Mesodermal cell (in vitro differentiated cells): ENCODE data around the gene CLCN3.
"Not testable (repeated sequence)": the region's sequence is repeated elsewhere in the genome, so short reads cannot be mapped to it uniquely, and the experiment has no call there.

Experiments
- H3K27ac ChIP-seq: 2 replicates; pipeline ENCODE4 v1.7.0; 2013; ENCODE audit warnings: mild to moderate bottlenecking, low read depth, low read length, moderate library complexity; ENCODE audit not compliant: severe bottlenecking
- H3K36me3 ChIP-seq: 2 replicates; pipeline ENCODE4 v1.7.1; 2013; ENCODE audit warnings: mild to moderate bottlenecking, low read length, moderate library complexity; ENCODE audit not compliant: control insufficient read depth, insufficient read depth
- H3K4me1 ChIP-seq: one replicate; pipeline ENCODE4 v1.7.1; 2013; ENCODE audit warnings: mild to moderate bottlenecking, low read length; ENCODE audit not compliant: insufficient read depth, control insufficient read depth, poor library complexity, severe bottlenecking
- H3K4me3 ChIP-seq: 2 replicates; pipeline ENCODE4 v1.7.0; 2013; ENCODE audit warnings: low read length, control low read depth, mild to moderate bottlenecking; ENCODE audit not compliant: insufficient read depth, poor library complexity, severe bottlenecking; ENCODE audit errors: extremely low read depth
- H3K9me3 ChIP-seq: 2 replicates; pipeline ENCODE4 v1.7.1; 2013; ENCODE audit warnings: mild to moderate bottlenecking, low read length, moderate library complexity; ENCODE audit not compliant: control insufficient read depth
- WGBS, 2 experiments: methylation state at CpG; one replicate each; pipeline ENCODE4 v1.1.5; 2013; ENCODE audit warnings: missing lambda C conversion rate in 2 of 2; ENCODE audit not compliant: insufficient coverage in 2 of 2; 5-methylcytosine and 5-hydroxymethylcytosine counted together

Gene CLCN3

GRCh38 chr4:169665046-169665737, 44.8 kb downstream of the CLCN3 start:
- Histone ChIP-seq H3K27ac (peak overlapping the region; percentile 25), H3K4me3 (no peak overlapping the region), H3K4me1 (no peaks in the 10 kb centered on the region), H3K36me3 (peaks cover 9% of the 10 kb centered on the region), H3K9me3 (peaks cover 6% of the 10 kb centered on the region)
- no CpG with 5 or more reads among the region's 2 CpGs for WGBS, 2 experiments

DNA sequence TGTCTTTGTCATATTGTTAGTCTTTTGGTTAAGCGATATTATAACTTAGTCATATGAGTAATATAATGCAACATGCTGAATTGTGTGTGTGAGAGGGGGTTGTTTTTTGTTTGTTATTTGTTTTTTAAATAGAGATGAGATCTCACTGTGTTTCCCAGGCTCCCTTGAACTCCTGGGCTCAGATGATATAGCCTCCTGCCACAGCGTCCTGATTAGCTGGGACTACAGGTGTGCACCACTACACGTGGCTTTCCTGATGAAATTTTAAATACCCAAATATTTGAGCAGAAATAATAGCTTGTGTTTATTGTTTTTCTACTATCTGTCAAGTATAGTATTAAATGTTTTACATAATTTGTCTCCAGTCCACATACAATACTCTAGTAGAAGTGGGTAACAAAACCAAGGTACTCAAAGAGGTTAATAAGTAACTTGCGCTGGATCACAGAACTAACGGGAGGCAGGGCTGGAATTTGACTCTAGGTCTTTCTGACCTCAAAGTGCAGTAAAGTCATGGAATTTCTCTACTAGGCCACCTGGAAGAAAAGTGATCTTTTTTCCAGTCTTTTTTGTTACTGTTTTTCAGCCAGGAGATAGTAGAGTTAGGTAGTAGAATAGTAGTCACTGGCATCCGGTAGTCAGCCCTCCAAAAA, 47.8 kb downstream of the CLCN3 start:
- Histone ChIP-seq H3K4me1 (no peaks in the 10 kb centered on the region), H3K9me3 (peaks cover 6% of the 10 kb centered on the region), H3K4me3 (no peak overlapping the region), H3K27ac (no peak overlapping the region), H3K36me3 (peaks cover 12% of the 10 kb centered on the region)
- WGBS, 2 experiments, result 92 to 100% methylated on average over 1 to 2 of the region's 6 CpGs

GRCh38 chr4:169675825-169676224, 55.4 kb downstream of the CLCN3 start:
- Histone ChIP-seq H3K9me3 (no peaks in the 10 kb centered on the region), H3K36me3 (peaks cover 16% of the 10 kb centered on the region), H3K27ac (no peak overlapping the region), H3K4me1 (no peaks in the 10 kb centered on the region), H3K4me3 (no peak overlapping the region)
- WGBS, 2 experiments, result no CpG with 5 or more reads among the region's 2 CpGs

DNA sequence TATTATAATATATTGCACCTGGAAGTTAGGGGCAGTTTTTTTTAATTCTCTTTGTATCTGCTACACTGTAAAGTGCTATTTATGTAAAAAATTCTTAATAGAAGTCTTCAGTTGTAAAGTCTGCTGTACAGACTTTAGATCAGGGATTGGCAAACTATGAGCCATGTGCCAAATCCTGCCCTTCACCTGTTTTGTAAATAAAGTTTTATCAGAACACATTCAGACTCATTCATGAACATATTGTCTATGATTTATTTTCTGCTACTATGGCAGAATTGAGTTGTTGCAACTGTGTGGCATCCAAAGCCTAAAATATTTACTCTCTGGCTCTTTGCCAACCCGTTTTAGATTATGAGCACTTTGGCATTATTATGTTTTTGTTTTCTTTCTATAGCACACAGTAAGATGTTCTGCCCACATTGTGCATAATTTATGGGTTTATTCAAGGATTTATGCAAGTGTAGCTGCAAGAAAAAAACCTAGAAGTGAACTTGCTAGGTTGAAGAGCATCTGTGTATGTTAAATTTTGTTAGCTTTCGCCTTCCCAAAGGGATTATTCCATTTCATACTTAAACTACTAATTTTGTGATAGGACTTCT, 56.9 kb downstream of the CLCN3 start:
- H3K36me3 ChIP-seq, result peaks cover 16% of the 10 kb centered on the region
- H3K4me1 ChIP-seq, result no peaks in the 10 kb centered on the region
- WGBS, 2 experiments, result no CpG with 5 or more reads among the region's 2 CpGs
- no peaks in the 10 kb centered on the region for H3K9me3 ChIP-seq
- H3K27ac ChIP-seq, result no peak overlapping the region
- H3K4me3 ChIP-seq, result no peak overlapping the region

GRCh38 chr4:169678486-169678885, 58.1 kb downstream of the CLCN3 start:
- not testable (repeated sequence) for H3K4me1 ChIP-seq, H3K27ac ChIP-seq, H3K9me3 ChIP-seq, H3K4me3 ChIP-seq
- no CpG with 5 or more reads among the region's 2 CpGs for WGBS, 2 experiments
- peaks cover 16% of the 10 kb centered on the region for H3K36me3 ChIP-seq

GRCh38 chr4:169678951-169679591, 58.7 kb downstream of the CLCN3 start:
- not testable (repeated sequence) for H3K9me3 ChIP-seq, H3K4me1 ChIP-seq, H3K4me3 ChIP-seq, H3K27ac ChIP-seq
- H3K36me3 ChIP-seq, result peaks cover 22% of the 10 kb centered on the region
- whole genome bisulfite sequencing, 2 experiments, result 97 to 98% methylated on average over 21 to 37 of the region's 47 CpGs

GRCh38 chr4:169682372-169683047, 62.1 kb downstream of the CLCN3 start:
- peaks cover 27% of the 10 kb centered on the region for H3K36me3 ChIP-seq
- WGBS, 2 experiments, result no CpG with 5 or more reads among the region's 4 CpGs

GRCh38 chr4:169689681-169690080, 69.3 kb downstream of the CLCN3 start:
- Histone ChIP-seq H3K27ac (no peak overlapping the region), H3K36me3 (peaks cover 26% of the 10 kb centered on the region), H3K9me3 (no peaks in the 10 kb centered on the region), H3K4me1 (no peaks in the 10 kb centered on the region), H3K4me3 (no peak overlapping the region)
- WGBS, 2 experiments, result 77 to 78% methylated on average over 1 of the region's 1 CpG

More at GRCh38 chr4:169682372-169683047, 62.1 kb downstream of the CLCN3 start:
- H3K4me1 ChIP-seq, result no peaks in the 10 kb centered on the region
- H3K9me3 ChIP-seq, result no peaks in the 10 kb centered on the region
- no peak overlapping the region for H3K4me3 ChIP-seq
- H3K27ac ChIP-seq, result no peak overlapping the region

DNA sequence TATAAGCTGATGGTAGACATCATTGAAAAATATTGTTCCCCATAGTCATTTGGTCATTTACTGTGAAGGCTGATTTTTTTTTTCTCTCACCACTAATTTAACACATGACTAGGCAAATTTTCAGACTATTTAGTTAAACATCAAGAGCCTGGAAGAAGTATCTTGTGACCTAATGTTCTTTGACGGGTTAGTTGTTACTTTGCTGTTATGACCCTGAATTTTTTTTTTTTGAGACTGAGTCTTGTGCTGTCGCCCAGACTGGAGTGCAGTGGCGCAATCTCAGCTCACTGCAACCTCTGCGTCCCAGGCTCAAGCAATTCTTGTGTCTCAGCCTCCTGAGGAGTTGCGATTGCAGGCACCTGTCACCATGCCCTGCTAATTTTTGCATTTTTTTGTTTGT, 70.4 kb downstream of the CLCN3 start:
- Histone ChIP-seq H3K9me3 (no peaks in the 10 kb centered on the region), H3K36me3 (peaks cover 24% of the 10 kb centered on the region), H3K4me1 (no peaks in the 10 kb centered on the region), H3K27ac (no peak overlapping the region), H3K4me3 (no peak overlapping the region)
- 87 to 97% methylated on average over 4 of the region's 5 CpGs for WGBS, 2 experiments

DNA sequence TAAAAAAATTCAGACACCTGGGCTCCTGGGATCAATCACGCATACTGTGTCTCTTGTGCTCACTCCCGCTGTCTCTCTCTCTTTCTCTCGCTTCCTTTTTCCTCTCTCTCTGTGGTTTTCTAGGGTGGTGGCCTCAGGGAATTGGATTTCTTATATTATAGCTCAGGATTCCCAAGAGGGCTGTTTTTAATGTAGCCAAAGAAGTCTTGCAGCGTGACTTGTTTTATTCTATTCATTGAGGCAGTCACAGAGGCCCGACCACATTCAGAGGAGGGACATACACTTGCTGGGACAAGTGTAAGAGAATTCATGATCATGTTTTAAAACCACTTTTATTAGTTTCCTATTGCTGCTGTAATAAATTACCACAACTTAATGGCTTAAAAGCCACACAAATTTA, 78.0 kb downstream of the CLCN3 start:
- Histone ChIP-seq H3K4me1 (no peaks in the 10 kb centered on the region), H3K36me3 (peaks cover 48% of the 10 kb centered on the region), H3K4me3 (no peak overlapping the region), H3K27ac (no peak overlapping the region), H3K9me3 (no peaks in the 10 kb centered on the region)
- 88 to 100% methylated on average over 1 to 2 of the region's 5 CpGs for WGBS, 2 experiments
